Measurements from ENCODE around the gene CITED4. TPM values are rescaled to one million over a fixed set of nuclear protein-coding genes. Genes with fewer than 3 reads are reported as not detected.
"Not testable (repeated sequence)": the region's sequence is repeated elsewhere in the genome, so short reads cannot be mapped to it uniquely, and the experiment has no call there.

The CITED4 gene
- total RNA-seq, 1 donor from 2014 or later: 3.8 TPM

DNA sequence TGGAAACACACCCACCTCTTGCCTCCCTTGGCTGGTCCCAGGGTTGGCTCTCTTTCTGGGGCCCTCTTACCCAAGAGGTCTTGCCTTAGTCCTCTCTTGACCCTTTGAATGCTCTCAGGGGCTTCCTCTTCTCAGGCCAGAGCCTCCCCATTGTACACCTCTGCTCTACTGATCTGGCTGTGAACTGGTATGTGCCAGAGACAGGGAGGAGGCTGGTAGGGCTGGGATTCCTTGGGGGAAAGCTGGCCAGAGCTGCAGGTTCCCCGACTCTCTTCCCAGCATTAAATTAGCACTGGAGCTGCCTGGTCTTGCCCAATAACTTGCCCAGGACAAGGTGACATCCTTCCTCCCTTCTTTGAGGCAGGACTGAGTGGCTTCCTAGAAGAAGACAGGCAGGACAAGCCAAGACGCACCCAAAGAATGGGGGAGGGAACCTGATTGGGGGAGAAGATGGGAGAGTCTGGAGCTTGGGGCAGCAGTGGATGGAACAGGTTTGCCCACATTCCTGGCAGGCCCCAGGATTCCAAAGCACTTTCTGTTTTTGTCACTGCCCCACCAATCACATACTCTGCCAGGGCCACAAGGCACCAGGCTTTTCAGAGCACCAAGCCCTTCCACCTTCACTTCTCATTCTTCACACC is 37.2 kb upstream of the CITED4 start:
- H3K4me1 Mint-ChIP-seq (ENCODE audit: low read depth, unreplicated experiment): no peaks in the 10 kb centered on the region
- H3K4me3 Mint-ChIP-seq (ENCODE audit: unreplicated experiment): no peak overlapping the region
- H3K36me3 Mint-ChIP-seq (ENCODE audit: unreplicated experiment): peaks cover 9% of the 10 kb centered on the region
- no peak overlapping the region for H3K27ac Mint-ChIP-seq (ENCODE audit: unreplicated experiment)
- peaks cover 6% of the 10 kb centered on the region for H3K9me3 Mint-ChIP-seq (ENCODE audit: unreplicated experiment)
- no peak for DNase-seq
- peaks cover 2% of the 10 kb centered on the region for H3K27me3 Mint-ChIP-seq (ENCODE audit: unreplicated experiment)
- TF ChIP-seq CTCF (IDR thresholded peaks at IDR 0.05; ENCODE audit: partially characterized antibody, unreplicated experiment): no peak

GRCh38 chr1:40898431-40898901 is 36.3 kb upstream of the CITED4 start:
- peaks cover 3% of the 10 kb centered on the region for H3K27me3 Mint-ChIP-seq (ENCODE audit: unreplicated experiment)
- no peak overlapping the region for H3K4me3 Mint-ChIP-seq (ENCODE audit: unreplicated experiment)
- peaks cover 16% of the 10 kb centered on the region for H3K36me3 Mint-ChIP-seq (ENCODE audit: unreplicated experiment)
- no peak for DNase-seq
- peaks cover 6% of the 10 kb centered on the region for H3K9me3 Mint-ChIP-seq (ENCODE audit: unreplicated experiment)
- TF ChIP-seq CTCF (IDR thresholded peaks at IDR 0.05; ENCODE audit: partially characterized antibody, unreplicated experiment): no peak
- no peak overlapping the region for H3K27ac Mint-ChIP-seq (ENCODE audit: unreplicated experiment)
- no peaks in the 10 kb centered on the region for H3K4me1 Mint-ChIP-seq (ENCODE audit: low read depth, unreplicated experiment)

GRCh38 chr1:40897513-40897912 is 35.4 kb upstream of the CITED4 start:
- H3K9me3 Mint-ChIP-seq (ENCODE audit: unreplicated experiment): peaks cover 8% of the 10 kb centered on the region
- H3K4me1 Mint-ChIP-seq (ENCODE audit: low read depth, unreplicated experiment): no peaks in the 10 kb centered on the region
- peaks cover 3% of the 10 kb centered on the region for H3K27me3 Mint-ChIP-seq (ENCODE audit: unreplicated experiment)
- no peak overlapping the region for H3K4me3 Mint-ChIP-seq (ENCODE audit: unreplicated experiment)
- no peak for DNase-seq
- no peak for TF ChIP-seq CTCF (IDR thresholded peaks at IDR 0.05; ENCODE audit: partially characterized antibody, unreplicated experiment)
- no peak overlapping the region for H3K27ac Mint-ChIP-seq (ENCODE audit: unreplicated experiment)
- H3K36me3 Mint-ChIP-seq (ENCODE audit: unreplicated experiment): peaks cover 22% of the 10 kb centered on the region

DNA sequence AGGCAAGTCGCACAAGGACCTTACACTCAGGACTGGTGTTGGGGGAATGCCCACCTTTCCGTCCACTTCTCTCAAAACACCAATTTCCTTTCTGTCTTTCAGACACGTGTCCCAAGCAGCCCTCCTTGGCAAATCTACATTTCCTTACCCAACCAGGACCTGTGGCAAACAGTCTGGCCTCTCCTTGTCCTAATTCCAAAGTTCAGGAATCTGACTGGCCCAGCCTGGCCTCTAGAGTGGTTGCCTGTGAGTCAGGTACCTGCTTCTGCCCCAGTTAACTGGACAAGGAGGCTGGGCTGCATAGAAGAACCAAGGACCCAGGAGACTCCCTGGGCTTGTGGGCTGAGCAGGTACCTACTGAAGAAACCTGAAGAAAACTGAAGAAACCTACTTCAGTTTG is 34.3 kb upstream of the CITED4 start:
- no peak overlapping the region for H3K27ac Mint-ChIP-seq (ENCODE audit: unreplicated experiment)
- H3K4me1 Mint-ChIP-seq (ENCODE audit: low read depth, unreplicated experiment): no peaks in the 10 kb centered on the region
- no peak for TF ChIP-seq CTCF (IDR thresholded peaks at IDR 0.05; ENCODE audit: partially characterized antibody, unreplicated experiment)
- H3K36me3 Mint-ChIP-seq (ENCODE audit: unreplicated experiment): peaks cover 22% of the 10 kb centered on the region
- peaks cover 8% of the 10 kb centered on the region for H3K9me3 Mint-ChIP-seq (ENCODE audit: unreplicated experiment)
- no peak overlapping the region for H3K4me3 Mint-ChIP-seq (ENCODE audit: unreplicated experiment)
- H3K27me3 Mint-ChIP-seq (ENCODE audit: unreplicated experiment): peaks cover 4% of the 10 kb centered on the region
- DNase-seq: no peak

GRCh38 chr1:40895601-40896000 is 33.4 kb upstream of the CITED4 start:
- Mint-ChIP-seq H3K9me3 (ENCODE audit: unreplicated experiment) (peaks cover 8% of the 10 kb centered on the region), H3K27me3 (ENCODE audit: unreplicated experiment) (peaks cover 5% of the 10 kb centered on the region), H3K4me1 (ENCODE audit: low read depth, unreplicated experiment) (no peaks in the 10 kb centered on the region), H3K36me3 (ENCODE audit: unreplicated experiment) (peaks cover 22% of the 10 kb centered on the region), H3K27ac (ENCODE audit: unreplicated experiment) (no peak overlapping the region), H3K4me3 (ENCODE audit: unreplicated experiment) (no peak overlapping the region)
- DNase-seq: no peak
- no peak for TF ChIP-seq CTCF (IDR thresholded peaks at IDR 0.05; ENCODE audit: partially characterized antibody, unreplicated experiment)

GRCh38 chr1:40894858-40895257 is 32.7 kb upstream of the CITED4 start:
- H3K27me3 Mint-ChIP-seq (ENCODE audit: unreplicated experiment); H3K27ac Mint-ChIP-seq (ENCODE audit: unreplicated experiment); H3K4me1 Mint-ChIP-seq (ENCODE audit: low read depth, unreplicated experiment); DNase-seq; H3K9me3 Mint-ChIP-seq (ENCODE audit: unreplicated experiment); H3K4me3 Mint-ChIP-seq (ENCODE audit: unreplicated experiment): not testable (repeated sequence)
- peaks cover 22% of the 10 kb centered on the region for H3K36me3 Mint-ChIP-seq (ENCODE audit: unreplicated experiment)

Measured in glutamatergic neuron (in vitro differentiated cells).